ENCODE measurements around the gene PSMA3. TPM values are rescaled to one million over a fixed set of nuclear protein-coding genes. Genes with fewer than 3 reads are reported as not detected.

PSMA3 gene
- polyA plus RNA-seq, 6 donors from 2014 or later = 134 to 182 (median 141) TPM

DNA sequence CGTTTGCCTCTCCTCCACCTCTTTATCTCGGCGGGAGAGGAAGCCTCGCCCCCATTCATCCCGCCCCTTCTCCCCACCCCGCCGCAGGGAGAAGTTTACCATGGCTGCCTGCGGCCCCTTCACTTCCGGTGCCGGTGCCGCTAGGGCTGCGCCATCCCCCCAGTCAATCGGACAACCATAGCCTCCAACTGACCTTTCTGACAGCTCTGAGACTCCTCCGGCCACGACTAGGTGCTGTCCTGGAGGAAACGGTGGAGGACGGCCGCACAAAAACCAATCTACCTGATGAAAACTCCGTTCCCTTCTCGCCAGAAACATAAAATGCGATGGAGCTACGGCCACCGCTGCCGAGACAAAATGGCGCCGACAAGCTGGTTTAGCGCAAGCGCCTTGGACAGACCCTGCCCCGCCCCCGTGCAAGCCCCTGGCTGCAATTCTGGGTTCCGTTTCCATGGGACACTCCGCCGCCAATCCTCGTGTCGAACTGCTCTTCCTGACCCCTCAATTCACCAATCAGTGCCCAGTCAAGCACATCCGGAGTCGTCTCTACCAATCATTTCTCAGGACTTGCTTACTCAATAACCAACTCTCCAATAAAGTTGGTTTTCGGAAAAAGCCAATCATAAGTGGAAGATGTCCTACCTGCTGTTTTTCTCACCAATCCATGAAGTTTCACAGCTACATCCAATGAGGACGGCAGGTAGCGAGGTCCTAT lies 53.3 kb downstream of the PSMA3 start:
- Mint-ChIP-seq H3K4me1 (peaks cover 17 to 54% (median 21%) of the 10 kb centered on the region in 3 donors), H3K27me3 (no peaks in the 10 kb centered on the region), H3K36me3 (no peaks in the 10 kb centered on the region), H3K9me3 (no peaks in the 10 kb centered on the region), H3K27ac (no peak overlapping the region), H3K4me3 (no peak overlapping the region)
- ATAC-seq (ENCODE audit: low read depth in 2 of 2) (peak; percentile 78 to 79), DNase-seq (peak; percentile 99)

- peak; percentile 70 for DNase-seq
- ATAC-seq (ENCODE audit: low read depth in 2 of 2) = peak; percentile 22 to 29
- Mint-ChIP-seq H3K9me3 (no peaks in the 10 kb centered on the region), H3K27me3 (no peaks in the 10 kb centered on the region), H3K4me3 (peak within 1 kb of the TSS in 5 of 8 donors; percentile 92 to 97 (median 96)), H3K27ac (peak within 1 kb of the TSS in 1 of 6 donors; percentile 81), H3K36me3 (no peaks in the 10 kb centered on the region), H3K4me1 (peaks cover 20 to 49% (median 21%) of the 10 kb centered on the region in 3 donors)
These were observed 54.1 kb downstream of the PSMA3 start, which contains the start of gene ARID4A for GRCh38 chr14:58298477-58299400. Gene ARID4A, plus strand, starts transcription at chr14:58298555. Its CDS starts 1,300 bp downstream, at chr14:58299855.

DNA sequence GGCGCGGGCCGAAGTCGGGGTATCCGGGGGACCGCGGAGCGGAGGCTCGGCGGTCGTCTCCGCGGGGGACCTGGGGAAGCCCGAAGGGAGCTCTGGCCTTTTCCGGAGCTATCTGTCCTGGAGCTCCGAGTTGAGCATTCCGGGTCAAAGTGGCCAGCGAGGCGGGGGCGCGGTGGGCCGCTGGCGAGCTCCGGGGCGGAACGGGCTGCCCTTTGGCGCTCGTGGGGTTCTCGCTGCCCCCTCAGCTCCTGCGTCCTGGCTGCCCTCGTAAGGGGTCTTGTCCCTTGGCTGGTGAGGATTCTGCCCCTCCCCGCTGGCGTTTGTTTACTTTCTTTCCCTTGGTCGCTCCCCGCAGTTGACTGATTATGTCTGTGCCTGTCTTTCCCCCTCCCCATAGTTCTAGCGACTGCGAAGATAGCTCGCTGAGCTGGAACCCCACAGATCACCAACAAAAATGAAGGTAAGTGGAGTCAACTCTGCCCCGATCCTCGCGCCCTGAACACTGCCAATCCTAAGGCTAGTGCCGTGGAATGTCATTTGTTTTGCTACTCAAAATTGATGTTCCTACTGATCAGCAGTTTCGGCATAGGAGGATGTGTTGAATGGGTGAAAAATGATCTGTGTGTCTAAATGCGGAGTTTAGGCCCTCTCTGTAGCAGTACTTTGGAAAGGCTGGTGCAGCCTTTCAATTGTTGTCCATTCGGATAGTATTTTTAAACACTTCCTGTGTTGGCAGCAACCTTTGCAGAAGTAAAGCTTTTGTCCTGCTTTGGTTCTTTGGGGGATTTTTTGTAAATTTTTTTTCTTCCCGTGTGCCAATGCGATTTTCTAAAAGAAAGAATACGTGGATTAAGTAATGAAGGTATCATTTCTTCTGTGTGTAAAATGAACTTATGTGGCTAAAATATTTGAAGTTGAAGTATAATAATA lies 55.0 kb downstream of the PSMA3 start:
- no peaks in the 10 kb centered on the region for H3K27me3 Mint-ChIP-seq
- DNase-seq (peak; percentile 12), ATAC-seq (ENCODE audit: low read depth in 2 of 2) (no peak)
- peak overlapping the region in 6 of 8 donors; percentile 92 to 98 (median 96) for H3K4me3 Mint-ChIP-seq
- H3K27ac Mint-ChIP-seq = peak overlapping the region in 5 of 6 donors; percentile 73 to 98 (median 94)
- H3K9me3 Mint-ChIP-seq = no peaks in the 10 kb centered on the region
- peaks cover 16 to 40% (median 16%) of the 10 kb centered on the region in 3 donors for H3K4me1 Mint-ChIP-seq
- no peaks in the 10 kb centered on the region for H3K36me3 Mint-ChIP-seq

- no peak for DNase-seq
- Mint-ChIP-seq H3K36me3 (peaks cover 0 to 7% of the 10 kb centered on the region in 2 donors), H3K9me3 (no peaks in the 10 kb centered on the region), H3K27ac (peak overlapping the region in 1 of 6 donors; percentile 68), H3K4me1 (peaks cover 7 to 24% (median 17%) of the 10 kb centered on the region in 3 donors), H3K27me3 (no peaks in the 10 kb centered on the region), H3K4me3 (peak overlapping the region in 1 of 8 donors; percentile 51)
- no peak for ATAC-seq (ENCODE audit: low read depth in 2 of 2)
These were observed 56.8 kb downstream of the PSMA3 start for GRCh38 chr14:58301416-58301815.

DNA sequence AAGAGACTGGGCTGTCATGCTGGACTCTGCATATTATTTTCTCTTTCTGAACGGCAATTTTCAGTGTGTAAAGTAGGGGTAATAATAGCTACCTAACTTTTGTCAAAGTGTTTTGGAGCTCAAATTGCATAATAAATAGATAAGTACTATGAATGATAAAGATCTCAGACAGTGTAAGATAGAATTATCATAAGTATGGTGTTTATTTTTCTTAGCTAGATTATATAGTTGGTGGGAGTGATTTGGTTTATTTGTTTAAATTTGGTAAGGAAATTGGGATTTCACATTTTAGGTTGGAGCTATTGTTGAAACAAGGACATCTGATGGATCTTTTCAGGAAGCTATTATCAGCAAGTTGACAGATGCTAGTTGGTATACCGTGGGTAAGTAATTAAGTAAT lies 61.1 kb downstream of the PSMA3 start:
- no peak overlapping the region for H3K27ac Mint-ChIP-seq
- no peaks in the 10 kb centered on the region for H3K9me3 Mint-ChIP-seq
- H3K4me1 Mint-ChIP-seq = peaks cover 7 to 21% (median 15%) of the 10 kb centered on the region in 3 donors
- H3K27me3 Mint-ChIP-seq = no peaks in the 10 kb centered on the region
- no peak overlapping the region for H3K4me3 Mint-ChIP-seq
- peaks cover 7 to 13% of the 10 kb centered on the region in 2 donors for H3K36me3 Mint-ChIP-seq
- DNase-seq (no peak), ATAC-seq (ENCODE audit: low read depth in 2 of 2) (no peak)

- Mint-ChIP-seq H3K4me1 (peaks cover 7 to 15% (median 7%) of the 10 kb centered on the region in 3 donors), H3K9me3 (no peaks in the 10 kb centered on the region), H3K27me3 (no peaks in the 10 kb centered on the region), H3K36me3 (peaks cover 7 to 13% of the 10 kb centered on the region in 2 donors), H3K4me3 (no peak overlapping the region), H3K27ac (peak overlapping the region in 2 of 6 donors; percentile 63 to 81)
- ATAC-seq (ENCODE audit: low read depth in 2 of 2) = no peak
- DNase-seq = no peak
These were observed 63.1 kb downstream of the PSMA3 start for GRCh38 chr14:58307597-58308316.

DNA sequence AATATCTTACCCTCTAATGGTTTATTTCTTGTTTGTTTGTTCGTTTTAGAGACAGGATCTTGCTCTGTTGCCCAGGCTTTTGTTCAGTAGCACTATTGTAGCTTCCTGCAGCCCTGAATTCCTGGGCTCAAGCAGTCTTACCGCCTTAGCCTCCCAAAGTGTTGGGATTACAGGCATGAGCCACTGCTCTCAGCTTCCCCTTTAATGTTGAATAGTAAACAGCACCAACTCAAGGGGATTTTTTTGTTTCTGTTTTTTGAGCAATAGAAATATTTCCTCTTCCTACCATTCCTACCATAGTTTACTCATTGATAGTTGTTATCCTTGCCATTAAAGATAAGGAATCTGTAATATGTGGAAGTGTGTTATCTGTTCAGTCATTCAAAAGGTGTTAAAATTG lies 64.4 kb downstream of the PSMA3 start:
- ATAC-seq (ENCODE audit: low read depth in 2 of 2) (no peak), DNase-seq (no peak)
- H3K36me3 Mint-ChIP-seq = peaks cover 7 to 13% of the 10 kb centered on the region in 2 donors
- no peak overlapping the region for H3K4me3 Mint-ChIP-seq
- no peaks in the 10 kb centered on the region for H3K27me3 Mint-ChIP-seq
- H3K27ac Mint-ChIP-seq = peak overlapping the region in 4 of 6 donors; percentile 8 to 75 (median 30)
- H3K4me1 Mint-ChIP-seq = peaks cover 7 to 12% (median 7%) of the 10 kb centered on the region in 3 donors
- H3K9me3 Mint-ChIP-seq = no peaks in the 10 kb centered on the region

GRCh38 chr14:58313699-58314098 lies 69.1 kb downstream of the PSMA3 start:
- DNase-seq = no peak
- H3K4me1 Mint-ChIP-seq = peaks cover 6 to 8% (median 7%) of the 10 kb centered on the region in 3 donors
- H3K27ac Mint-ChIP-seq = peak overlapping the region in 1 of 6 donors; percentile 42
- peaks cover 7 to 14% of the 10 kb centered on the region in 2 donors for H3K36me3 Mint-ChIP-seq
- no peak overlapping the region for H3K4me3 Mint-ChIP-seq
- no peak for ATAC-seq (ENCODE audit: low read depth in 2 of 2)
- no peaks in the 10 kb centered on the region for H3K27me3 Mint-ChIP-seq
- no peaks in the 10 kb centered on the region for H3K9me3 Mint-ChIP-seq

DNA sequence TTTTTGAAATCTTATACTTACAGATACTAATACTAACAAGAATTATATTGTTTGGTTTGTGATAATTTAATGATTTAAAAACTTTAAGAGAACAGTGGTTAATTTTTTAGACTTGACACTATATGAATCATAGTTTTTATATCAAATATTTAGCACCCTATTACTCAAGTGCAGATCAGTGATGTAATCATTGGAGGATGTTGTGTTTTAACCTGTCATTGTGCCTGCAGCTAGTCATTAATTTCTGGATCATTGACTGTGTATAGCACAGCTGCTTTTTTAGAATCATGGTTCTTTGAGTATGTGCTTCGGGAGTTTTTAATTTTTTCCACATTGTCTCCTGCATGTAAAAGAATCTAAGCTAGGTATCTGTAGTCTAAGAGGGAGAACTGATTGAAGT lies 71.0 kb downstream of the PSMA3 start:
- no peak for ATAC-seq (ENCODE audit: low read depth in 2 of 2)
- no peak overlapping the region for H3K27ac Mint-ChIP-seq

More for the DNA sequence above, 71.0 kb downstream of the PSMA3 start:
- no peak for DNase-seq
- H3K4me1 Mint-ChIP-seq = no peaks in the 10 kb centered on the region
- no peak overlapping the region for H3K4me3 Mint-ChIP-seq
- no peaks in the 10 kb centered on the region for H3K27me3 Mint-ChIP-seq
- H3K36me3 Mint-ChIP-seq = peaks cover 2 to 9% of the 10 kb centered on the region in 2 donors
- no peaks in the 10 kb centered on the region for H3K9me3 Mint-ChIP-seq

Other genes starting within 250 kb of the PSMA3 start
- gene ARMH4, start 92.6 kb upstream of the PSMA3 start, polyA plus RNA-seq (ENCODE audit: low read depth in 6 of 6) = under 1 TPM in 3 of 6 donors, not detected in 3; 0.82 to 0.95 (median 0.84) TPM
- 100 to 1,000 TPM in 1 of 6 donors, 10 to 100 TPM in 5; 66.2 to 117 (median 76.6) TPM for gene ACTR10, start 44.7 kb upstream of the PSMA3 start, polyA plus RNA-seq (ENCODE audit: low read depth in 6 of 6)
- 10 to 100 TPM; 24.1 to 52.4 (median 32.9) TPM for gene ARID4A, start 53.7 kb downstream of the PSMA3 start, polyA plus RNA-seq (ENCODE audit: low read depth in 6 of 6)
- not detected for gene TOMM20L, start 151.1 kb downstream of the PSMA3 start, polyA plus RNA-seq (ENCODE audit: low read depth in 6 of 6)
- gene TIMM9, start 182.7 kb downstream of the PSMA3 start, polyA plus RNA-seq (ENCODE audit: low read depth in 6 of 6) = 10 to 100 TPM; 48.7 to 91.0 (median 71.0) TPM
- gene KIAA0586, start 182.9 kb downstream of the PSMA3 start, polyA plus RNA-seq (ENCODE audit: low read depth in 6 of 6) = 10 to 100 TPM in 5 of 6 donors, 1 to 10 TPM in 1; 8.3 to 26.1 (median 21.3) TPM